Cardiac muscle cell (in vitro differentiated cells and primary cell): ENCODE results near the gene ADSS2. TPM values are rescaled to one million over a fixed set of nuclear protein-coding genes. Genes with fewer than 3 reads are reported as not detected.
A peak's percentile ranks its signal among the peaks of the same experiment; 100 is the strongest.

Source experiments
- DNase-seq, 2 donors: peaks; one replicate each; pipeline versions ENCODE4 v3.0.0 to v3.0.0-alpha.2; 2010 to 2017; ENCODE audit warnings: low read depth in 1 of 2, low spot score in 1 of 2
- H3K27ac ChIP-seq: fragments of 200-600 bp; sonication (generic); 2 replicates; pipeline ENCODE4 v1.5.1; 2016
- H3K27me3 ChIP-seq: fragments of 200-600 bp; sonication (generic); 2 replicates; pipeline ENCODE4 v1.6.0; 2016; ENCODE audit warnings: control low read depth
- H3K36me3 ChIP-seq: fragments of 200-600 bp; sonication (generic); 2 replicates; pipeline ENCODE4 v1.5.1; 2016; ENCODE audit warnings: control low read depth
- H3K4me1 ChIP-seq: fragments of 200-600 bp; sonication (generic); 2 replicates; pipeline ENCODE4 v1.8.1; 2017; ENCODE audit warnings: low read depth, mild to moderate bottlenecking, mixed run types
- H3K4me3 ChIP-seq: fragments of 200-600 bp; sonication (generic); 2 replicates; pipeline ENCODE4 v1.5.1; 2016; ENCODE audit warnings: mild to moderate bottlenecking
- H3K9me3 ChIP-seq: fragments of 200-600 bp; sonication (generic); 2 replicates; pipeline ENCODE4 v1.5.1; 2017; ENCODE audit warnings: low read depth, mild to moderate bottlenecking, control low read depth
- CTCF ChIP-seq: IDR thresholded peaks from 2 replicates; pipeline ENCODE4 v1.5.1; 2012; ENCODE audit warnings: low read depth, mild to moderate bottlenecking, low read length
- polyA plus RNA-seq: library from polyadenylated mRNA; unstranded; fragments of >200 nt; fragmentation: Nextera tagmentation; extraction: Ambion mirVana; gene quantifications from 2 replicates; pipeline ENCODE4 v1.2.1, GENCODE V29; 2016
- total RNA-seq: library from RNA; depleted of rRNA; stranded (reverse); fragments of >200 nt; gene quantifications from 2 replicates; pipeline ENCODE4 v1.2.3, GENCODE V29; 2016

ADSS2 gene
- total and polyA plus RNA-seq, 2 experiments from 2014 or later = 12.8 to 22.8 TPM

DNA sequence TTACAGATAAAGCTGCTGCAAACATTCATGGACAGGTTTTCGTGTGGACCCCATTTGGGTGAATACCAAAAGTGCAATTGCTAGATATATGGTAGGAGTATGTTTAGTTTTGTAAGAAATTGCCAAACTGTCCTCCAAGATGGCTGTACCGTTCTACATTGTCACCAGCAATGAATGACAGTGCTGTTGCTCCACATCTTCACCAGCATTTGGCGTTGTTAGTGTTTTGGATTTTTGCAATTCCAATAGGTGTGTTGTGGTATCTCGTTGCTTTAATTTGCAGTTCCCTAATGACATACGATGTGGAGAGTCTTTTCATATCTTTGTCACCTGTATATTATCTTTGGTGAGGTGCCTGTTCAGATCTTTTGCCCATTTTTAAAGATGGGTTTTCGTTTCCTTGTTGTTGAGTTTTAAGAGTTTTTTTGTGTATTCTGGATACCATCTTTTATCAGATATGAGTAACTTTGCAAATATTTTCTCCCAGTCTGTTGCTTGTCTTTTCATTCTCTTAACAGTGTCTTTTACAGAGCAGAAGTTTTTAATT is 21.4 kb upstream of the ADSS2 start:
- H3K27ac ChIP-seq = no peak overlapping the region

DNA sequence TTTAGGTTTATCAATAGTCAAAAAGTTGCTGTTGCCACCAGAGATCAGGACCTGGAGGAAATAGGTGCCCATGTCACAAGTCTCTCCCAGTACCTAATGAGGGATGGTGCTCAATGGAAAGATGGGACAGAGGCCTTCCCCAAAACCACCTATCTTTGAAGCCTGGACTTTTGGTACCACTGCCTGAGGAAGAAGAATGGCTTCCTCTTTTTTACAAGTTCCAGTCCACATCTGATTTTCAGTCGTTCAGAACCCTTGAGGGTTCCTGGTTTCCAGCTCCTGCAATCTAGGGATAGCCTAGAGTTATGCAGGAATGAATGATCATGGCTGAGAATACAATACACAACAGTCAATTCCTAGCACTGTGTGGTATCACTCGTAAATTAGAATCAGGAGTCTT is 15.0 kb upstream of the ADSS2 start:
- Histone ChIP-seq H3K27ac (no peak overlapping the region), H3K9me3 (no peaks in the 10 kb centered on the region), H3K27me3 (no peaks in the 10 kb centered on the region), H3K4me1 (no peaks in the 10 kb centered on the region), H3K4me3 (no peak overlapping the region), H3K36me3 (no peaks in the 10 kb centered on the region)
- no peak for DNase-seq
- TF ChIP-seq CTCF = no peak

More for the DNA sequence above, 21.4 kb upstream of the ADSS2 start:
- Histone ChIP-seq H3K36me3 (no peaks in the 10 kb centered on the region), H3K27me3 (no peaks in the 10 kb centered on the region), H3K4me1 (no peaks in the 10 kb centered on the region), H3K4me3 (no peak overlapping the region), H3K9me3 (no peaks in the 10 kb centered on the region)
- no peak for TF ChIP-seq CTCF
- no peak for DNase-seq

DNA sequence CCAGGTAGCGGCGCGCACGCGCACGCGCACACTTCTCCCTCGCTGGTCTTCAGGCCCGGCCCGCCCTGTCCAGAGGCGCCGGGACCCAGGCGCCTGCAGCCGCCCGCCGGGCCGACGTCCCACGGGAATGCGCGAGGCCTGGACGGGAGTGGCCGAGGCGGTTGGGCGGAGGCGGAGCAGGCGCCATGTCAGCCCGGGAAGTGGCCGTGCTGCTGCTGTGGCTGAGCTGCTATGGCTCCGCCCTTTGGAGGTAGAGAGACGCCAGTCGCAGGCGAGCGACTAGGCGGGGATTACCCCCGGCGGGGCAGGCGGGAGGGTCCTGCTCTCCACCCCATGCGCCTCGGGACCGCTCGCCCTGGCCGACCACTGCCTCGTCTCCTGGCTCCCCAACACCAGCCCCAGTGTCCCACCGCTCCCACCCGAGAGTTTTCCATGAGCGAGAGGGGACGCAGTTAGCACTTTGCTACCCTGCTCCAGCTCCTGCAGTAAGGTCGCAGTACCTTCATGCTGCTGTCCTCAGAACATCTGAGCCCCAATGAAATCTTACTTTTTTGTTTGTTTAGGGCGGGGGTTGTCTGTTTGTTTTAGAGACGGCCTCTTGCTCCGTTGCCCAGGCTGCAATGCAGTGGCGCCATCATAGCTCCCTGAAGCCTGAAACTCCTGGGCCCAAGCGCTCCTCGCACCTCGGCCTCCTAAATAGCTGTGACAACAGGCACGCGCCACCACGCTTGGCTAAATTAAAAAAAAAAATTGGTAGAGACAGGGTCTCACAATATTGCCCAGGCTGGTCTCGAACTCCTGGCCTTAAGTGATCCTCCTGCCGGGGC is 9.7 kb upstream of the ADSS2 start, which contains the start of gene CATSPERE:
Gene CATSPERE (plus strand): TSS at position 29 of the 827 bp plus-strand sequence. CDS start 157 bp downstream, at position 186.
- no peaks in the 10 kb centered on the region for H3K4me1 ChIP-seq
- peak within 1 kb of the TSS; percentile 60 for H3K27ac ChIP-seq
- H3K27me3 ChIP-seq = no peaks in the 10 kb centered on the region
- DNase-seq = peak; percentile 81 to 94
- peak within 1 kb of the TSS; percentile 22 for H3K4me3 ChIP-seq
- TF ChIP-seq CTCF = no peak
- no peaks in the 10 kb centered on the region for H3K9me3 ChIP-seq
- no peaks in the 10 kb centered on the region for H3K36me3 ChIP-seq

DNA sequence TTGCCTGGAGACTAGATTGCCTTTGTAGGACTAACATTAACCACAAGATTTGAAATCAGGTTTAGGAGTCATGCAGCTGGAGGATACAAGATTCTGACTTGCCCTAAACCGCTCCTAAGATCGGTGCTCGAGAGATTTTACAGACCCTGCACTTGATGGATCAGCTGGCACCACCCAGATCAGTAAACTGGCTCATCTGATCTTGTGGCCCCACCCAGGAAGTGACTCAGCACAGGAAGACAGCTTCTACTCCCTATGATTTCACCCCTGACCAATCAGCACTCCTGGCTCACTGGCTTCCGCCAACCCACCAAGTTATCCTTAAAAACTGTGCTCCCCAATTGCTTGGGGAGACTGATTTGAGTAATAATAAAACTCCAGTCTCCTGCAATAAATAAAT is 8.5 kb upstream of the ADSS2 start:
- DNase-seq = no peak
- Histone ChIP-seq H3K27me3 (no peaks in the 10 kb centered on the region), H3K27ac (no peak overlapping the region), H3K4me3 (no peak overlapping the region), H3K9me3 (no peaks in the 10 kb centered on the region), H3K36me3 (no peaks in the 10 kb centered on the region), H3K4me1 (no peaks in the 10 kb centered on the region)
- TF ChIP-seq CTCF = no peak

GRCh38 chr1:244458781-244459180 is 7.1 kb upstream of the ADSS2 start:
- no peak for TF ChIP-seq CTCF
- Histone ChIP-seq H3K36me3 (no peaks in the 10 kb centered on the region), H3K9me3 (no peaks in the 10 kb centered on the region), H3K27ac (no peak overlapping the region), H3K27me3 (no peaks in the 10 kb centered on the region), H3K4me3 (no peak overlapping the region), H3K4me1 (no peaks in the 10 kb centered on the region)
- no peak for DNase-seq
